Astrocyte (in vitro differentiated cells and primary cell): ENCODE data around the gene PLXNB1. TPM values are rescaled to one million over a fixed set of nuclear protein-coding genes. Genes with fewer than 3 reads are reported as not detected.

Experiments used
- DNase-seq: peaks from one replicate; pipeline ENCODE4 v3.0.0-alpha.2; 2010; ENCODE audit warnings: low read depth
- FAIRE-seq: peaks from 2 replicates; lab custom pipeline; 2011; peaks lifted over from hg19 to GRCh38; lab: Jason Lieb, UNC
- H2AFZ ChIP-seq: 2 replicates; pipeline ENCODE4 v1.6.0; 2012; ENCODE audit warnings: low read depth, low read length, inconsistent platforms
- H3K27ac ChIP-seq: 2 replicates; pipeline ENCODE4 v1.5.1; 2011; ENCODE audit warnings: low read depth, low read length, inconsistent platforms
- H3K27me3 ChIP-seq: 2 replicates; pipeline ENCODE4 v1.6.0; 2011; ENCODE audit warnings: low read length, inconsistent platforms; ENCODE audit not compliant: insufficient read depth
- H3K36me3 ChIP-seq: 2 replicates; pipeline ENCODE4 v1.5.1; 2011; ENCODE audit warnings: low read length, inconsistent platforms; ENCODE audit not compliant: insufficient read depth
- H3K4me1 ChIP-seq: 2 replicates; pipeline ENCODE4 v1.5.1; 2011; ENCODE audit warnings: low read length, inconsistent platforms; ENCODE audit not compliant: insufficient read depth
- H3K4me2 ChIP-seq: 2 replicates; pipeline ENCODE4 v1.6.0; 2012; ENCODE audit warnings: low read length, inconsistent platforms
- H3K4me3 ChIP-seq: 2 replicates; pipeline ENCODE4 v1.5.1; 2011; ENCODE audit warnings: low read depth, mild to moderate bottlenecking, low read length, inconsistent platforms; ENCODE audit not compliant: insufficient read depth
- H3K79me2 ChIP-seq: 2 replicates; pipeline ENCODE4 v1.6.0; 2012; ENCODE audit warnings: mild to moderate bottlenecking, low read length, inconsistent platforms; ENCODE audit not compliant: insufficient read depth
- H3K9ac ChIP-seq: 2 replicates; pipeline ENCODE4 v1.6.0; 2012; ENCODE audit warnings: mild to moderate bottlenecking, low read length, inconsistent platforms
- H3K9me3 ChIP-seq: 2 replicates; pipeline ENCODE4 v1.5.1; 2012; ENCODE audit warnings: low read depth, mild to moderate bottlenecking, low read length, inconsistent platforms; ENCODE audit not compliant: insufficient read depth
- H4K20me1 ChIP-seq: 2 replicates; pipeline ENCODE4 v1.6.0; 2012; ENCODE audit warnings: low read length, inconsistent platforms; ENCODE audit not compliant: insufficient read depth
- H3K27ac Mint-ChIP-seq: one replicate; pipeline ENCODE4 v1.8.0; 2021; ENCODE audit warnings: mild to moderate bottlenecking, mixed read lengths; ENCODE audit not compliant: unreplicated experiment
- H3K27me3 Mint-ChIP-seq: one replicate; pipeline ENCODE4 v1.8.0; 2021; ENCODE audit warnings: low read depth, mixed read lengths; ENCODE audit not compliant: unreplicated experiment
- H3K36me3 Mint-ChIP-seq: one replicate; pipeline ENCODE4 v1.8.0; 2021; ENCODE audit warnings: low read depth, mixed read lengths; ENCODE audit not compliant: unreplicated experiment
- H3K4me1 Mint-ChIP-seq: one replicate; pipeline ENCODE4 v1.8.0; 2021; ENCODE audit warnings: low read depth, mixed read lengths; ENCODE audit not compliant: unreplicated experiment
- H3K4me3 Mint-ChIP-seq: one replicate; pipeline ENCODE4 v1.8.0; 2021; ENCODE audit warnings: mild to moderate bottlenecking, moderate library complexity, mixed read lengths; ENCODE audit not compliant: unreplicated experiment
- H3K9me3 Mint-ChIP-seq: one replicate; pipeline ENCODE4 v1.8.0; 2021; ENCODE audit warnings: mild to moderate bottlenecking, mixed read lengths; ENCODE audit not compliant: unreplicated experiment
- CTCF ChIP-seq: IDR thresholded peaks from 2 replicates; pipeline ENCODE4 v1.5.1; 2011; ENCODE audit warnings: low read depth, mild to moderate bottlenecking, inconsistent platforms, low read length, moderate library complexity; ENCODE audit not compliant: insufficient read depth
- EZH2 ChIP-seq: IDR thresholded peaks from 2 replicates; pipeline ENCODE4 v1.6.1; 2012; ENCODE audit warnings: mild to moderate bottlenecking, low read length, inconsistent platforms; ENCODE audit not compliant: insufficient read depth
- total RNA-seq: library from RNA; stranded (reverse); gene quantifications from 2 replicates; pipeline ENCODE4 v1.2.1, GENCODE V29; 2021

Gene PLXNB1
- total RNA-seq, 1 donor from 2014 or later = 59.2 TPM

GRCh38 chr3:48426944-48427629 lies 2.8 kb downstream of the PLXNB1 start:
- Histone ChIP-seq H3K79me2 (peaks cover 47% of the 10 kb centered on the region), H3K4me2 (peak overlapping the region; percentile 97), H2AFZ (no peak overlapping the region), H3K27me3 (no peaks in the 10 kb centered on the region), H3K9me3 (no peaks in the 10 kb centered on the region), H3K9ac (no peak overlapping the region), H4K20me1 (peaks cover 62% of the 10 kb centered on the region), H3K36me3 (peaks cover 3% of the 10 kb centered on the region), H3K27ac (no peak overlapping the region), H3K4me1 (peaks cover 41% of the 10 kb centered on the region), H3K4me3 (no peak overlapping the region)
- Mint-ChIP-seq H3K27ac (no peak overlapping the region), H3K4me3 (peak overlapping the region; percentile 85), H3K36me3 (peaks cover 7% of the 10 kb centered on the region), H3K4me1 (peaks cover 40% of the 10 kb centered on the region), H3K27me3 (no peaks in the 10 kb centered on the region), H3K9me3 (no peaks in the 10 kb centered on the region)
- no peak for DNase-seq
- no peak for TF ChIP-seq CTCF
- TF ChIP-seq EZH2 = no peak
- no peak for FAIRE-seq

- Mint-ChIP-seq H3K4me3 (no peak overlapping the region), H3K27ac (no peak overlapping the region), H3K27me3 (no peaks in the 10 kb centered on the region), H3K36me3 (peaks cover 7% of the 10 kb centered on the region), H3K9me3 (no peaks in the 10 kb centered on the region), H3K4me1 (peaks cover 36% of the 10 kb centered on the region)
- Histone ChIP-seq H3K79me2 (peaks cover 49% of the 10 kb centered on the region), H3K9me3 (no peaks in the 10 kb centered on the region), H3K4me2 (peak overlapping the region; percentile 97), H4K20me1 (peaks cover 69% of the 10 kb centered on the region), H3K27me3 (no peaks in the 10 kb centered on the region), H2AFZ (no peak overlapping the region), H3K4me1 (peaks cover 41% of the 10 kb centered on the region), H3K36me3 (no peaks in the 10 kb centered on the region), H3K27ac (no peak overlapping the region), H3K9ac (no peak overlapping the region), H3K4me3 (no peak overlapping the region)
- FAIRE-seq = no peak
- no peak for DNase-seq
- no peak for TF ChIP-seq CTCF
Observed at GRCh38 chr3:48426401-48426909, 3.4 kb downstream of the PLXNB1 start.

GRCh38 chr3:48425281-48425812 lies 4.5 kb downstream of the PLXNB1 start:
- H3K4me2 ChIP-seq = peak overlapping the region; percentile 97
- peaks cover 31% of the 10 kb centered on the region for H3K4me1 Mint-ChIP-seq
- TF ChIP-seq CTCF (no peak), EZH2 (no peak)
- peaks cover 79% of the 10 kb centered on the region for H4K20me1 ChIP-seq
- H3K4me1 ChIP-seq = peaks cover 41% of the 10 kb centered on the region
- peaks cover 49% of the 10 kb centered on the region for H3K79me2 ChIP-seq
- FAIRE-seq (no peak), DNase-seq (no peak)
- H3K9ac ChIP-seq = no peak overlapping the region
- no peaks in the 10 kb centered on the region for H3K27me3 ChIP-seq
- no peak overlapping the region for H2AFZ ChIP-seq
- H3K9me3 Mint-ChIP-seq = no peaks in the 10 kb centered on the region
- H3K27ac ChIP-seq = no peak overlapping the region
- no peaks in the 10 kb centered on the region for H3K36me3 ChIP-seq
- H3K9me3 ChIP-seq = no peaks in the 10 kb centered on the region
- H3K36me3 Mint-ChIP-seq = peaks cover 8% of the 10 kb centered on the region
- no peak overlapping the region for H3K4me3 ChIP-seq
- H3K27ac Mint-ChIP-seq = no peak overlapping the region
- H3K4me3 Mint-ChIP-seq = no peak overlapping the region
- H3K27me3 Mint-ChIP-seq = no peaks in the 10 kb centered on the region
